HepG2 (cell line): Measurements from ENCODE around the gene MID2. TPM values are rescaled to one million over a fixed set of nuclear protein-coding genes. Genes with fewer than 3 reads are reported as not detected.

ENCODE experiments used
- ATAC-seq: fragments of 200-7000 bp; cut with Tn5 transposase; 3 replicates; pipeline ENCODE4 v1.9.1; 2020; ENCODE audit warnings: mild to moderate bottlenecking, moderate library complexity
- BruUV-seq: library from RNA; stranded (reverse); fragments of 400-500 nt; replicated peaks from 2 replicates; lab custom pipeline; 2021; lab: Mats Ljungman, UMichigan
- CTCF ChIA-PET: fragments of 300-600 bp; formaldehyde crosslinking; extraction: SDS; loops from one replicate; lab custom pipeline; 2021; ENCODE audit warnings: low total read pairs, inconsistent platforms, low intra/inter-chr PET ratio; lab: Yijun Ruan, JAX
- POLR2A ChIA-PET: fragments of 350-600 bp; sonication (Branson Sonifier 250); formaldehyde crosslinking; loops from one replicate; lab custom pipeline; 2020; ENCODE audit warnings: antibody characterized with exemption, inconsistent platforms; lab: Yijun Ruan, JAX
- DNase-seq: peaks from one replicate; pipeline ENCODE4 v3.0.0-alpha.2; 2015; ENCODE audit warnings: low spot score
- FAIRE-seq: peaks from 3 replicates; lab custom pipeline; 2011; peaks lifted over from hg19 to GRCh38; lab: Jason Lieb, UNC
- H2AFZ ChIP-seq: one replicate; pipeline ENCODE4 v1.6.1; 2011; ENCODE audit warnings: low read length, inconsistent platforms
- H3K27ac ChIP-seq: fragments of 300-600 bp; 3 replicates; pipeline ENCODE4 v1.8.0; 2011; ENCODE audit warnings: mixed run types, mild to moderate bottlenecking, mixed read lengths, low read length, inconsistent platforms; ENCODE audit not compliant: insufficient read depth; ENCODE audit errors: extremely low read length
- H3K27me3 ChIP-seq, 2 experiments: fragments of 200-600 bp in 1 of 2; 2 replicates in 1 of 2; 3 replicates in 1 of 2; pipeline versions ENCODE4 v1.6.0 to v1.8.0; 2011; ENCODE audit warnings: low read length in 2 of 2, mild to moderate bottlenecking in 2 of 2, moderate library complexity in 2 of 2, inconsistent platforms in 1 of 2; ENCODE audit not compliant: insufficient read depth in 2 of 2, control insufficient read depth in 1 of 2
- H3K36me3 ChIP-seq, 2 experiments: fragments of 200-600 bp in 1 of 2; replicated peaks in 1 of 2; 2 replicates in 1 of 2; 3 replicates in 1 of 2; pipeline versions ENCODE4 v1.5.1 to v1.8.0; 2011; ENCODE audit warnings: low read length in 2 of 2, inconsistent platforms in 1 of 2; ENCODE audit not compliant: insufficient read depth in 2 of 2, control insufficient read depth in 1 of 2
- H3K4me1 ChIP-seq: 2 replicates; pipeline ENCODE4 v1.5.1; 2012; ENCODE audit warnings: low read length, inconsistent platforms; ENCODE audit not compliant: insufficient read depth
- H3K4me2 ChIP-seq: 2 replicates; pipeline ENCODE4 v1.6.0; 2011; ENCODE audit warnings: low read depth, low read length, inconsistent platforms
- H3K4me3 ChIP-seq, 3 experiments: fragments of 200-600 bp in 1 of 3; sonication (generic), shearing (Covaris generic) in 1 of 3; replicated peaks in 1 of 3; 2 replicates each; pipeline ENCODE4 v1.5.1; 2011 to 2016; ENCODE audit warnings: low read length in 3 of 3, inconsistent platforms in 2 of 3, low read depth in 2 of 3, mild to moderate bottlenecking in 2 of 3, control low read depth in 1 of 3, mixed read lengths in 1 of 3; ENCODE audit not compliant: insufficient read depth in 1 of 3
- H3K79me2 ChIP-seq: one replicate; pipeline ENCODE4 v1.6.1; 2011; ENCODE audit warnings: low read length, inconsistent platforms; ENCODE audit not compliant: insufficient read depth
- H3K9ac ChIP-seq: 2 replicates; pipeline ENCODE4 v1.6.0; 2011; ENCODE audit warnings: mild to moderate bottlenecking, low read depth, low read length, inconsistent platforms; ENCODE audit not compliant: insufficient read depth
- H3K9me3 ChIP-seq: 2 replicates; pipeline ENCODE4 v1.5.1; 2012; ENCODE audit warnings: mild to moderate bottlenecking, low read length
- H4K20me1 ChIP-seq: 2 replicates; pipeline ENCODE4 v1.6.0; 2011; ENCODE audit warnings: inconsistent platforms, mild to moderate bottlenecking, low read length, moderate library complexity; ENCODE audit not compliant: insufficient read depth
- ATM ChIP-seq: fragments of 450-650 bp; IDR thresholded peaks from 2 replicates; pipeline ENCODE4 v1.7.1; 2017; ENCODE audit warnings: mild to moderate bottlenecking, borderline replicate concordance
- GLI4 ChIP-seq: sonication (generic); formaldehyde crosslinking; IDR thresholded peaks from 2 replicates; pipeline ENCODE4 v1.5.1; 2020; ENCODE audit warnings: missing genetic modification reagents, mild to moderate bottlenecking, moderate library complexity, borderline replicate concordance
- HES4 ChIP-seq: sonication (generic); formaldehyde crosslinking; IDR thresholded peaks from 2 replicates; pipeline ENCODE4 v1.9.0; 2021; ENCODE audit warnings: mild to moderate bottlenecking, missing genetic modification reagents, borderline replicate concordance
- HHEX ChIP-seq: IDR thresholded peaks from 2 replicates; pipeline ENCODE4 v1.6.1; 2016; ENCODE audit warnings: control low read depth
- MBNL3 ChIP-seq: fragments of 250-450 bp; sonication (Bioruptor Pico); conservative IDR thresholded peaks from 2 replicates; pipeline ENCODE4 v1.8.0; 2022; ENCODE audit warnings: mild to moderate bottlenecking, inconsistent platforms
- MTA1 ChIP-seq: sonication (generic); formaldehyde crosslinking; IDR thresholded peaks from 2 replicates; pipeline ENCODE4 v1.4.0; 2020; ENCODE audit warnings: missing genetic modification reagents, mild to moderate bottlenecking, borderline replicate concordance
- MXI1 ChIP-seq: IDR thresholded peaks from 3 replicates; pipeline ENCODE4 v1.6.1; 2012; ENCODE audit warnings: low read depth, low read length, inconsistent platforms, borderline replicate concordance
- SETDB1 ChIP-seq: sonication (generic); formaldehyde crosslinking; IDR thresholded peaks from 2 replicates; pipeline ENCODE4 v1.5.1; 2020; ENCODE audit warnings: missing genetic modification reagents, mild to moderate bottlenecking, borderline replicate concordance
- SP140L ChIP-seq: sonication (generic); formaldehyde crosslinking; IDR thresholded peaks from 2 replicates; pipeline ENCODE4 v1.4.0; 2020; ENCODE audit warnings: missing genetic modification reagents, borderline replicate concordance
- ZBTB7B ChIP-seq: sonication (generic); formaldehyde crosslinking; IDR thresholded peaks from 2 replicates; pipeline ENCODE4 v1.4.0; 2020; ENCODE audit warnings: missing genetic modification reagents
- ZEB1 ChIP-seq: IDR thresholded peaks from 2 replicates; pipeline ENCODE4 v1.6.1; 2012; ENCODE audit warnings: mild to moderate bottlenecking, low read depth, inconsistent platforms; ENCODE audit not compliant: insufficient replicate concordance
- ZNF331 ChIP-seq: sonication (generic); formaldehyde crosslinking; IDR thresholded peaks from 2 replicates; pipeline ENCODE4 v1.4.0; 2020; ENCODE audit warnings: missing genetic modification reagents
- ZNF761 ChIP-seq: sonication (generic); formaldehyde crosslinking; conservative IDR thresholded peaks from 2 replicates; pipeline ENCODE4 v1.4.0; 2020; ENCODE audit warnings: mild to moderate bottlenecking, missing genetic modification reagents
- WGBS: methylation state at CpG from one replicate; pipeline ENCODE4 v1.1.6; 2017; ENCODE audit warnings: low lambda C conversion rate; 5-methylcytosine and 5-hydroxymethylcytosine counted together
- in situ Hi-C: cut with HindIII; loops from 2 replicates; pipeline ENCODE4 v1.10.0; 2017; ENCODE audit warnings: low pct_unique_long_range_greater_than_20kb; ENCODE audit not compliant: extremely low pct_ligation_motif_present
- intact Hi-C: fragments of 100-400 bp; cut with micrococcal nuclease; formaldehyde crosslinking; loops from one replicate; pipeline ENCODE4 v1.10.0; 2022; ENCODE audit not compliant: unreplicated experiment
- polyA plus RNA-seq, 8 experiments: library from polyadenylated mRNA; depleted of rRNA in 3 of 8; stranded (reverse) in 7 of 8; unstranded in 1 of 8; fragments of >200 nt; fragmentation: Illumina TruSeq in 4 of 8; extraction: Trizol in 4 of 8; gene quantifications; 2 replicates each; pipeline versions ENCODE4 v1.2.1 to v1.2.3, GENCODE V29; 2011 to 2016; ENCODE audit warnings: low read depth in 4 of 8, missing spikeins in 1 of 8, mixed read lengths in 1 of 8; ENCODE audit not compliant: insufficient read depth in 1 of 8
- total RNA-seq, 5 experiments: library from RNA; depleted of rRNA; stranded (reverse); fragments of >200 nt; fragmentation: Illumina TruSeq; extraction: Trizol; gene quantifications; 2 replicates each; pipeline ENCODE4 v1.2.3, GENCODE V29; 2016; ENCODE audit warnings: low read depth in 1 of 5
- TF ChIP-seq, protein P1 (sequence below): sonication (generic); formaldehyde crosslinking; IDR thresholded peaks from 2 replicates; pipeline ENCODE4 v1.9.0; 2021; ENCODE audit warnings: missing genetic modification reagents, borderline replicate concordance

MID2 gene
- total and polyA plus RNA-seq, 2 of the 13 experiments (the other 11 are each of a cell fraction or from before 2014, with no cell fraction given), result 0.05 to 0.09 TPM

DNA sequence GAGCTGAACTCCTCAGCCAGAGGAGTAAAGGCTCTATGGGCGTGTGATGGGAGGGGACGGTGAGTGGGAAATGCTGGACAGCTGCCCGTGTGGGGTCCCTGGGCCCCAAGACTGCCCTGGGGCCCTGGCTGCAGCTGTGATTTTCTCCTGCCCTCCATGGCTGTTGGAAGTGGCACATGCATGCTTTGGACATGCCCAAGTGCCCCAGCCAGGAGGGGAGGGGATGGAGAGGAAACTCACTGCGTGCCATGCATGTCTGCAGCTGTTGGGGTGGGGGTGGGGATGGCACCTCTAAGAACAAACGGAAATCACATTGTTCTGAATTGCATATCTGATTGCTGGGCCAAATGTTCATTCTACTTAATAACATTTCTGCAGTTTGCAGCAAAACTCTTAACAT, 52.4 kb downstream of the MID2 start (continued):
- TF ChIP-seq SP140L (CRISPR knock-in tag), result no peak
- TF ChIP-seq MXI1, result no peak
- TF ChIP-seq ZNF331 (CRISPR knock-in tag), result no peak
- TF ChIP-seq ATM, result no peak
- TF ChIP-seq ZBTB7B (CRISPR knock-in tag), result no peak
- no peak for TF ChIP-seq ZNF761
- no peak for TF ChIP-seq MTA1 (CRISPR knock-in tag)

DNA sequence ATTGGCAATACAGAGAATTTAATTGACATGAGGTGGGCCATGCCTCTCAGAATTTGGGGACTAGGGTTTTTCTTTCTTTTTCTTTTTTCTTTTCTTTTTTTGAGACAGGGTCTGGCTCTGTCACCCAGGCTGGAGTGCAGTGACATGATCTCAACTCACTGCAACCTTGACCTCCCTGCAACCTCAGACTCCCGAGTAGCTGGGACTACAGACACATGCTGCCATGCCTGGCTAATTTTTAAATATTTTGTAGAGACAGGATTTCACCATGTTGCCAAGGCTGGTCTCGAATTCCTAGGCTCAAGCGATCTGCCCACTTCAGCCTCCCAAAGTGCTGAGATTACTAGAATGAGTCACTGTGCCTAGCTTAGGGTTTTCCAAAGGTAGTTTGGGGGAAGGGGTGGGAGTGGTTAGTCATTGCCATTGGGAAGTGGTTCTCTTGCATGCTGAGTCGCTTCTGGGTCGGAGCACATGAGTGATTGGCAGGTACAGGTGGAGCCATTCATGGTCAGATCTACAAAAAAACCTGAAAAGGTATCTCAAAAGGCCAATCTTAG, 54.5 kb downstream of the MID2 start:
- BruUV-seq, result no TSS peak
- H3K36me3 ChIP-seq, result no peaks in the 10 kb centered on the region
- no peaks in the 10 kb centered on the region for H3K9me3 ChIP-seq
- H3K4me3 ChIP-seq, result no peak overlapping the region
- no peak overlapping the region for H3K9ac ChIP-seq
- no peaks in the 10 kb centered on the region for H3K27me3 ChIP-seq
- ATAC-seq, result no peak
- TF ChIP-seq HHEX (CRISPR knock-in tag) (no peak), SETDB1 (CRISPR knock-in tag) (no peak), GLI4 (no peak), MBNL3 (no peak), HES4 (CRISPR knock-in tag) (no peak), ZEB1 (no peak)
- TF ChIP-seq, protein P1, sequence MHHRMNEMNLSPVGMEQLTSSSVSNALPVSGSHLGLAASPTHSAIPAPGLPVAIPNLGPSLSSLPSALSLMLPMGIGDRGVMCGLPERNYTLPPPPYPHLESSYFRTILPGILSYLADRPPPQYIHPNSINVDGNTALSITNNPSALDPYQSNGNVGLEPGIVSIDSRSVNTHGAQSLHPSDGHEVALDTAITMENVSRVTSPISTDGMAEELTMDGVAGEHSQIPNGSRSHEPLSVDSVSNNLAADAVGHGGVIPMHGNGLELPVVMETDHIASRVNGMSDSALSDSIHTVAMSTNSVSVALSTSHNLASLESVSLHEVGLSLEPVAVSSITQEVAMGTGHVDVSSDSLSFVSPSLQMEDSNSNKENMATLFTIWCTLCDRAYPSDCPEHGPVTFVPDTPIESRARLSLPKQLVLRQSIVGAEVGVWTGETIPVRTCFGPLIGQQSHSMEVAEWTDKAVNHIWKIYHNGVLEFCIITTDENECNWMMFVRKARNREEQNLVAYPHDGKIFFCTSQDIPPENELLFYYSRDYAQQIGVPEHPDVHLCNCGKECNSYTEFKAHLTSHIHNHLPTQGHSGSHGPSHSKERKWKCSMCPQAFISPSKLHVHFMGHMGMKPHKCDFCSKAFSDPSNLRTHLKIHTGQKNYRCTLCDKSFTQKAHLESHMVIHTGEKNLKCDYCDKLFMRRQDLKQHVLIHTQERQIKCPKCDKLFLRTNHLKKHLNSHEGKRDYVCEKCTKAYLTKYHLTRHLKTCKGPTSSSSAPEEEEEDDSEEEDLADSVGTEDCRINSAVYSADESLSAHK (CRISPR knock-in tag), result no peak
- ChIA-PET CTCF (no interaction called here), POLR2A (no interaction called here)
- no peaks in the 10 kb centered on the region for H4K20me1 ChIP-seq
- 3% methylated on average over 4 of the region's 5 CpGs for WGBS
- in situ Hi-C loops (no loop called here), intact Hi-C loops (no loop called here)
- H3K4me1 ChIP-seq, result no peaks in the 10 kb centered on the region
- no peak for DNase-seq
- no peak overlapping the region for H3K4me2 ChIP-seq
- H2AFZ ChIP-seq, result no peak overlapping the region
- no peak for FAIRE-seq
- no peak overlapping the region for H3K27ac ChIP-seq
- no peaks in the 10 kb centered on the region for H3K79me2 ChIP-seq
